WTC11 (cell line): ENCODE measurements around the gene HES6. TPM values are rescaled to one million over a fixed set of nuclear protein-coding genes. Genes with fewer than 3 reads are reported as not detected.

Experiments used
- ATAC-seq: fragments of 200-7000 bp; cut with Tn5 transposase; 2 replicates; pipeline ENCODE4 v1.10.0; 2021; ENCODE audit warnings: mild to moderate bottlenecking, moderate library complexity
- CTCF ChIA-PET: fragments of 300-600 bp; sonication (Branson Sonifier 250); formaldehyde crosslinking; loops from one replicate; lab custom pipeline; 2021; ENCODE audit warnings: antibody characterized with exemption; lab: Charles Lee
- POLR2A ChIA-PET: fragments of 350-600 bp; sonication (Branson Sonifier 250); formaldehyde crosslinking; loops from one replicate; lab custom pipeline; 2021; ENCODE audit warnings: antibody characterized with exemption; lab: Charles Lee
- DNase-seq: peaks from one replicate; pipeline ENCODE4 v3.0.0; 2021; ENCODE audit warnings: low spot score
- H3K27ac Mint-ChIP-seq: 2 replicates; pipeline ENCODE4 v1.8.0; 2021; ENCODE audit warnings: mixed read lengths
- H3K27me3 Mint-ChIP-seq: 2 replicates; pipeline ENCODE4 v1.8.0; 2021; ENCODE audit warnings: low read depth, mild to moderate bottlenecking, moderate library complexity, mixed read lengths
- H3K36me3 Mint-ChIP-seq: 2 replicates; pipeline ENCODE4 v1.8.0; 2021; ENCODE audit warnings: mixed read lengths
- H3K4me1 Mint-ChIP-seq: 2 replicates; pipeline ENCODE4 v1.8.0; 2022; ENCODE audit warnings: mixed read lengths
- H3K4me3 Mint-ChIP-seq: 2 replicates; pipeline ENCODE4 v1.8.0; 2021; ENCODE audit warnings: mild to moderate bottlenecking, moderate library complexity, mixed read lengths
- H3K9me3 Mint-ChIP-seq: 2 replicates; pipeline ENCODE4 v1.8.0; 2021; ENCODE audit warnings: mixed read lengths
- CBFB ChIP-seq: sonication (generic); formaldehyde crosslinking; IDR thresholded peaks from 2 replicates; pipeline ENCODE4 v1.8.1; 2022; ENCODE audit warnings: mild to moderate bottlenecking, low read depth, missing genetic modification reagents
- ELF4 ChIP-seq: sonication (generic); formaldehyde crosslinking; IDR thresholded peaks from 2 replicates; pipeline ENCODE4 v1.8.1; 2022; ENCODE audit warnings: low read depth, mild to moderate bottlenecking, moderate library complexity, missing genetic modification reagents
- FOXJ3 ChIP-seq: sonication (generic); formaldehyde crosslinking; IDR thresholded peaks from 2 replicates; pipeline ENCODE4 v1.9.0; 2021; ENCODE audit warnings: missing genetic modification reagents, mild to moderate bottlenecking, borderline replicate concordance
- GABPB1 ChIP-seq: sonication (generic); formaldehyde crosslinking; IDR thresholded peaks from 2 replicates; pipeline ENCODE4 v1.8.1; 2023; ENCODE audit warnings: mild to moderate bottlenecking, missing genetic modification reagents
- GTF2I ChIP-seq: fragments of 250-450 bp; sonication (Bioruptor Pico); conservative IDR thresholded peaks from 2 replicates; pipeline ENCODE4 v1.4.0; 2021; ENCODE audit warnings: mild to moderate bottlenecking
- JAZF1 ChIP-seq: fragments of 250-450 bp; sonication (Bioruptor Pico); IDR thresholded peaks from 2 replicates; pipeline ENCODE4 v1.9.0; 2021; ENCODE audit warnings: moderate library complexity, mild to moderate bottlenecking, inconsistent platforms
- NFE2L1 ChIP-seq: sonication (generic); formaldehyde crosslinking; IDR thresholded peaks from 2 replicates; pipeline ENCODE4 v1.8.1; 2023; ENCODE audit warnings: missing genetic modification reagents
- NR2C2 ChIP-seq: sonication (generic); formaldehyde crosslinking; IDR thresholded peaks from 2 replicates; pipeline ENCODE4 v1.8.0; 2022; ENCODE audit warnings: mild to moderate bottlenecking, missing genetic modification reagents
- SOX15 ChIP-seq: fragments of 250-450 bp; sonication (Bioruptor Pico); IDR thresholded peaks from 2 replicates; pipeline ENCODE4 v1.9.0; 2021; ENCODE audit warnings: mild to moderate bottlenecking
- TCF7 ChIP-seq: sonication (generic); formaldehyde crosslinking; IDR thresholded peaks from 2 replicates; pipeline ENCODE4 v1.8.0; 2022; ENCODE audit warnings: mild to moderate bottlenecking, low read depth, missing genetic modification reagents, moderate library complexity
- USF2 ChIP-seq: sonication (generic); formaldehyde crosslinking; IDR thresholded peaks from 2 replicates; pipeline ENCODE4 v1.8.1; 2023; ENCODE audit warnings: mild to moderate bottlenecking, missing genetic modification reagents, moderate library complexity
- ZNF396 ChIP-seq: fragments of 250-450 bp; sonication (Bioruptor Pico); IDR thresholded peaks from 2 replicates; pipeline ENCODE4 v1.8.0; 2021; ENCODE audit warnings: mild to moderate bottlenecking, moderate library complexity, borderline replicate concordance
- ZNF425 ChIP-seq: fragments of 250-450 bp; sonication (Bioruptor Pico); conservative IDR thresholded peaks from 2 replicates; pipeline ENCODE4 v1.9.0; 2021; ENCODE audit warnings: mild to moderate bottlenecking
- total RNA-seq: library from RNA; stranded (reverse); gene quantifications from 3 replicates; pipeline ENCODE4 v1.2.3, GENCODE V29; 2021
- TF ChIP-seq, protein P1 (sequence below): fragments of 250-450 bp; sonication (Bioruptor Pico); IDR thresholded peaks from 2 replicates; pipeline ENCODE4 v1.8.0; 2021; ENCODE audit warnings: mild to moderate bottlenecking
- TF ChIP-seq, protein P2 (sequence below): sonication (generic); formaldehyde crosslinking; IDR thresholded peaks from 2 replicates; pipeline ENCODE4 v1.8.1; 2022; ENCODE audit warnings: low read depth, mild to moderate bottlenecking, moderate library complexity, missing genetic modification reagents, borderline replicate concordance
- TF ChIP-seq, protein P3 (sequence below): sonication (generic); formaldehyde crosslinking; IDR thresholded peaks from 2 replicates; pipeline ENCODE4 v1.8.1; 2022; ENCODE audit warnings: mild to moderate bottlenecking, missing genetic modification reagents, moderate library complexity, borderline replicate concordance
- TF ChIP-seq, protein P4 (sequence below): sonication (generic); formaldehyde crosslinking; IDR thresholded peaks from 2 replicates; pipeline ENCODE4 v1.8.1; 2023; ENCODE audit warnings: mild to moderate bottlenecking, moderate library complexity, missing genetic modification reagents

The HES6 gene
- total RNA-seq, 1 experiment from 2014 or later = 52.1 TPM

GRCh38 chr2:238267884-238268680 lies 28.2 kb upstream of the HES6 start (continued):
- TF ChIP-seq ZNF425 (no peak), FOXJ3 (CRISPR knock-in tag) (no peak), SOX15 (CRISPR knock-in tag) (no peak), ELF4 (no peak), USF2 (CRISPR knock-in tag) (no peak)
- TF ChIP-seq, protein P1, sequence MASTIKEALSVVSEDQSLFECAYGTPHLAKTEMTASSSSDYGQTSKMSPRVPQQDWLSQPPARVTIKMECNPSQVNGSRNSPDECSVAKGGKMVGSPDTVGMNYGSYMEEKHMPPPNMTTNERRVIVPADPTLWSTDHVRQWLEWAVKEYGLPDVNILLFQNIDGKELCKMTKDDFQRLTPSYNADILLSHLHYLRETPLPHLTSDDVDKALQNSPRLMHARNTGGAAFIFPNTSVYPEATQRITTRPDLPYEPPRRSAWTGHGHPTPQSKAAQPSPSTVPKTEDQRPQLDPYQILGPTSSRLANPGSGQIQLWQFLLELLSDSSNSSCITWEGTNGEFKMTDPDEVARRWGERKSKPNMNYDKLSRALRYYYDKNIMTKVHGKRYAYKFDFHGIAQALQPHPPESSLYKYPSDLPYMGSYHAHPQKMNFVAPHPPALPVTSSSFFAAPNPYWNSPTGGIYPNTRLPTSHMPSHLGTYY = no peak

- no peak overlapping the region for H3K4me3 Mint-ChIP-seq
- ChIA-PET CTCF (interaction anchor here (0.9 to 1.1 kb wide), 4 partner anchors 8 to 23 kb away, joined by 3 read pairs; no protein-coding TSS in a partner anchor), POLR2A (interaction anchor here (0.6 kb wide), 1 partner anchor 8 kb away, joined by 3 read pairs; no protein-coding TSS in a partner anchor)
- H3K36me3 Mint-ChIP-seq = peaks cover 5% of the 10 kb centered on the region; the same call in 1 of the 2 replicates
- ATAC-seq (no peak), DNase-seq (no peak)
- no peaks in the 10 kb centered on the region for H3K27me3 Mint-ChIP-seq
- H3K9me3 Mint-ChIP-seq = no peaks in the 10 kb centered on the region
- no peak overlapping the region for H3K27ac Mint-ChIP-seq
- peaks cover 3% of the 10 kb centered on the region for H3K4me1 Mint-ChIP-seq
- TF ChIP-seq, protein P2, sequence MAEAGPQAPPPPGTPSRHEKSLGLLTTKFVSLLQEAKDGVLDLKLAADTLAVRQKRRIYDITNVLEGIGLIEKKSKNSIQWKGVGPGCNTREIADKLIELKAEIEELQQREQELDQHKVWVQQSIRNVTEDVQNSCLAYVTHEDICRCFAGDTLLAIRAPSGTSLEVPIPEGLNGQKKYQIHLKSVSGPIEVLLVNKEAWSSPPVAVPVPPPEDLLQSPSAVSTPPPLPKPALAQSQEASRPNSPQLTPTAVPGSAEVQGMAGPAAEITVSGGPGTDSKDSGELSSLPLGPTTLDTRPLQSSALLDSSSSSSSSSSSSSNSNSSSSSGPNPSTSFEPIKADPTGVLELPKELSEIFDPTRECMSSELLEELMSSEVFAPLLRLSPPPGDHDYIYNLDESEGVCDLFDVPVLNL = no peak
- TF ChIP-seq GTF2I (CRISPR knock-in tag) (no peak), TCF7 (CRISPR knock-in tag) (no peak), NR2C2 (CRISPR knock-in tag) (no peak), JAZF1 (CRISPR knock-in tag) (no peak), CBFB (no peak), ZNF396 (CRISPR knock-in tag) (no peak), GABPB1 (CRISPR knock-in tag) (no peak), NFE2L1 (CRISPR knock-in tag) (no peak)
- TF ChIP-seq, protein P3, sequence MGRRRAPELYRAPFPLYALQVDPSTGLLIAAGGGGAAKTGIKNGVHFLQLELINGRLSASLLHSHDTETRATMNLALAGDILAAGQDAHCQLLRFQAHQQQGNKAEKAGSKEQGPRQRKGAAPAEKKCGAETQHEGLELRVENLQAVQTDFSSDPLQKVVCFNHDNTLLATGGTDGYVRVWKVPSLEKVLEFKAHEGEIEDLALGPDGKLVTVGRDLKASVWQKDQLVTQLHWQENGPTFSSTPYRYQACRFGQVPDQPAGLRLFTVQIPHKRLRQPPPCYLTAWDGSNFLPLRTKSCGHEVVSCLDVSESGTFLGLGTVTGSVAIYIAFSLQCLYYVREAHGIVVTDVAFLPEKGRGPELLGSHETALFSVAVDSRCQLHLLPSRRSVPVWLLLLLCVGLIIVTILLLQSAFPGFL (CRISPR knock-in tag) = no peak
- TF ChIP-seq, protein P4, sequence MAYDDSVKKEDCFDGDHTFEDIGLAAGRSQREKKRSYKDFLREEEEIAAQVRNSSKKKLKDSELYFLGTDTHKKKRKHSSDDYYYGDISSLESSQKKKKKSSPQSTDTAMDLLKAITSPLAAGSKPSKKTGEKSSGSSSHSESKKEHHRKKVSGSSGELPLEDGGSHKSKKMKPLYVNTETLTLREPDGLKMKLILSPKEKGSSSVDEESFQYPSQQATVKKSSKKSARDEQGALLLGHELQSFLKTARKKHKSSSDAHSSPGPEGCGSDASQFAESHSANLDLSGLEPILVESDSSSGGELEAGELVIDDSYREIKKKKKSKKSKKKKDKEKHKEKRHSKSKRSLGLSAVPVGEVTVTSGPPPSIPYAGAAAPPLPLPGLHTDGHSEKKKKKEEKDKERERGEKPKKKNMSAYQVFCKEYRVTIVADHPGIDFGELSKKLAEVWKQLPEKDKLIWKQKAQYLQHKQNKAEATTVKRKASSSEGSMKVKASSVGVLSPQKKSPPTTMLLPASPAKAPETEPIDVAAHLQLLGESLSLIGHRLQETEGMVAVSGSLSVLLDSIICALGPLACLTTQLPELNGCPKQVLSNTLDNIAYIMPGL (CRISPR knock-in tag) = no peak
These were observed 27.5 kb upstream of the HES6 start for GRCh38 chr2:238267341-238267710.
